GM12878 (cell line): ENCODE results near the gene PBRM1. TPM values are rescaled to one million over a fixed set of nuclear protein-coding genes. Genes with fewer than 3 reads are reported as not detected.

Experiments used
- ATAC-seq: fragments of 200-7000 bp; cut with Tn5 transposase; 3 replicates; pipeline ENCODE4 v1.9.1; 2020; ENCODE audit warnings: mild to moderate bottlenecking, moderate library complexity
- BruUV-seq: library from RNA; stranded (reverse); fragments of 400-500 nt; replicated peaks from 2 replicates; lab custom pipeline; 2021; lab: Mats Ljungman, UMichigan
- CTCF ChIA-PET: fragments of 300-600 bp; sonication (Branson Sonifier 250); formaldehyde crosslinking; extraction: SDS; loops from one replicate; lab custom pipeline; 2021; ENCODE audit warnings: inconsistent platforms; lab: Yijun Ruan, JAX
- POLR2A ChIA-PET: fragments of 350-600 bp; formaldehyde crosslinking; extraction: SDS; loops from one replicate; lab custom pipeline; 2021; ENCODE audit warnings: inconsistent platforms; lab: Charles Lee
- RAD21 ChIA-PET: fragments of 300-600 bp; sonication (Branson Sonifier 250); formaldehyde crosslinking; loops from one replicate; lab custom pipeline; 2023; ENCODE audit warnings: antibody characterized with exemption; ENCODE audit not compliant: unreplicated experiment; lab: Charles Lee
- SMC1A ChIA-PET: fragments of 300-600 bp; sonication (Branson Sonifier 250); formaldehyde crosslinking; loops from one replicate; lab custom pipeline; 2023; ENCODE audit not compliant: unreplicated experiment, uncharacterized antibody; lab: Charles Lee
- DNase-seq: peaks from one replicate; pipeline ENCODE4 v3.0.0-alpha.2; 2011; ENCODE audit warnings: low read depth, low spot score
- FAIRE-seq: peaks from 3 replicates; lab custom pipeline; 2011; peaks lifted over from hg19 to GRCh38; lab: Jason Lieb, UNC
- H2AFZ ChIP-seq: 2 replicates; pipeline ENCODE4 v1.6.0; 2011; ENCODE audit warnings: low read depth, low read length, control low read depth; ENCODE audit not compliant: control insufficient read depth
- H3K27ac ChIP-seq: 2 replicates; pipeline ENCODE4 v1.5.1; 2011; ENCODE audit warnings: control low read depth; ENCODE audit not compliant: control insufficient read depth, insufficient read depth
- H3K27me3 ChIP-seq, 2 experiments: replicated peaks in 1 of 2; 2 replicates each; pipeline versions ENCODE4 v1.6.0 to v1.6.1; 2011; ENCODE audit warnings: low read length in 1 of 2; ENCODE audit not compliant: control insufficient read depth in 2 of 2, insufficient read depth in 2 of 2
- H3K36me3 ChIP-seq, 2 experiments: 2 replicates each; pipeline ENCODE4 v1.5.1; 2011; ENCODE audit warnings: low read length in 1 of 2; ENCODE audit not compliant: control insufficient read depth in 2 of 2, insufficient read depth in 2 of 2
- H3K4me1 ChIP-seq: 2 replicates; pipeline ENCODE4 v1.6.1; 2011; ENCODE audit warnings: mild to moderate bottlenecking, low read length, moderate library complexity, mixed read lengths; ENCODE audit not compliant: control insufficient read depth, insufficient read depth
- H3K4me2 ChIP-seq: 2 replicates; pipeline ENCODE4 v1.6.0; 2011; ENCODE audit warnings: control low read depth; ENCODE audit not compliant: control insufficient read depth, insufficient read depth
- H3K4me3 ChIP-seq: fragments of 200-600 bp; sonication (generic); 2 replicates; pipeline ENCODE4 v1.5.1; 2016
- H3K79me2 ChIP-seq: 2 replicates; pipeline ENCODE4 v1.6.0; 2011; ENCODE audit warnings: low read length; ENCODE audit not compliant: control insufficient read depth, insufficient read depth
- H3K9ac ChIP-seq: 2 replicates; pipeline ENCODE4 v1.8.0; 2011; ENCODE audit warnings: low read length, control low read depth, mixed read lengths; ENCODE audit not compliant: control insufficient read depth, insufficient read depth
- H3K9me3 ChIP-seq: replicated peaks from 3 replicates; pipeline ENCODE4 v1.5.1; 2011; ENCODE audit warnings: mild to moderate bottlenecking, low read length; ENCODE audit not compliant: control insufficient read depth, insufficient read depth
- H4K20me1 ChIP-seq: 2 replicates; pipeline ENCODE4 v1.6.0; 2011; ENCODE audit not compliant: control insufficient read depth, insufficient read depth
- CBFB ChIP-seq: IDR thresholded peaks from 2 replicates; pipeline ENCODE4 v1.6.1; 2016; ENCODE audit warnings: antibody characterized with exemption, low read depth
- ELK1 ChIP-seq: IDR thresholded peaks from 2 replicates; pipeline ENCODE4 v1.6.1; 2012; ENCODE audit warnings: low read depth, low read length, improper control_type of control experiment
- EP300 ChIP-seq, 2 experiments: fragments of 150-350 bp in 1 of 2; IDR thresholded peaks; 2 replicates each; pipeline ENCODE4 v1.6.1; 2011 to 2012; ENCODE audit warnings: low read depth in 2 of 2, low read length in 2 of 2, borderline replicate concordance in 1 of 2, improper control_type of control experiment in 1 of 2, inconsistent platforms in 1 of 2; ENCODE audit not compliant: control insufficient read depth in 1 of 2
- GATAD2B ChIP-seq: fragments of 450-650 bp; conservative IDR thresholded peaks from 2 replicates; pipeline ENCODE4 v1.6.1; 2017; ENCODE audit warnings: low read depth, mild to moderate bottlenecking, moderate library complexity
- MXI1 ChIP-seq: fragments of 150-350 bp; IDR thresholded peaks from 2 replicates; pipeline ENCODE4 v1.6.1; 2011; ENCODE audit warnings: low read depth, mild to moderate bottlenecking, inconsistent platforms, low read length, improper control_type of control experiment
- PAX8 ChIP-seq: fragments of 450-650 bp; IDR thresholded peaks from 2 replicates; pipeline ENCODE4 v1.6.1; 2017; ENCODE audit warnings: mild to moderate bottlenecking, moderate library complexity
- PML ChIP-seq: IDR thresholded peaks from 2 replicates; pipeline ENCODE4 v1.6.1; 2012; ENCODE audit warnings: low read length, inconsistent platforms
- SMARCA5 ChIP-seq: fragments of 450-650 bp; IDR thresholded peaks from 2 replicates; pipeline ENCODE4 v1.6.1; 2017; ENCODE audit warnings: mild to moderate bottlenecking
- TCF12 ChIP-seq: IDR thresholded peaks from 2 replicates; pipeline ENCODE4 v1.6.1; 2011; ENCODE audit warnings: low read depth, mild to moderate bottlenecking, low read length
- USF1 ChIP-seq: IDR thresholded peaks from 2 replicates; pipeline ENCODE4 v1.6.1; 2011; ENCODE audit warnings: borderline replicate concordance, low read depth, mild to moderate bottlenecking, moderate library complexity, mixed read lengths, low read length; ENCODE audit not compliant: insufficient read depth; ENCODE audit errors: extremely low read length
- WGBS: methylation state at CpG from one replicate; pipeline ENCODE4 v1.1.6; 2016; ENCODE audit warnings: low lambda C conversion rate; ENCODE audit not compliant: insufficient replicate concordance, insufficient coverage; ENCODE audit errors: missing lambda C conversion rate; 5-methylcytosine and 5-hydroxymethylcytosine counted together
- in situ Hi-C: fragments of 300-500 bp; cut with MboI; formaldehyde crosslinking; loops from 9 replicates; pipeline ENCODE4 v1.14.3; 2018; ENCODE audit warnings: mixed read lengths
- intact Hi-C: fragments of 100-400 bp; cut with micrococcal nuclease; formaldehyde crosslinking; loops from one replicate; pipeline ENCODE4 v1.14.2; 2022; ENCODE audit not compliant: unreplicated experiment
- polyA plus RNA-seq, 11 experiments: library from polyadenylated mRNA; depleted of rRNA in 4 of 11; unstranded in 6 of 11; stranded (reverse) in 5 of 11; fragments of >200 nt; fragmentation: Nextera tagmentation in 4 of 11; fragmentation: Illumina TruSeq in 1 of 11; extraction: Ambion mirVana in 4 of 11; extraction: Trizol in 1 of 11; gene quantifications; 1 replicate in 1 of 11; 2 replicates in 10 of 11; pipeline versions ENCODE4 v1.2.1 to v1.2.3, GENCODE V29; 2011 to 2016; ENCODE audit warnings: inconsistent platforms in 2 of 11, missing spikeins in 2 of 11, low read depth in 1 of 11
- total RNA-seq, 4 experiments: library from RNA; depleted of rRNA in 3 of 4; stranded (reverse); fragments of >200 nt in 3 of 4; fragmentation: Illumina TruSeq in 1 of 4; extraction: Trizol in 1 of 4; gene quantifications; 2 replicates each; pipeline versions ENCODE4 v1.2.1 to v1.2.3, GENCODE V29; 2013 to 2021
- TF ChIP-seq, protein P1 (sequence below): IDR thresholded peaks from 2 replicates; pipeline ENCODE4 v1.6.1; 2011; ENCODE audit warnings: borderline replicate concordance, low read depth, mild to moderate bottlenecking, moderate library complexity, low read length; ENCODE audit not compliant: insufficient read depth, poor library complexity, severe bottlenecking
- TF ChIP-seq, protein P2 (sequence below): fragments of 450-650 bp; IDR thresholded peaks from 2 replicates; pipeline ENCODE4 v1.6.1; 2017; ENCODE audit warnings: borderline replicate concordance

The PBRM1 gene
- total and polyA plus RNA-seq, 10 of the 15 experiments (the other 5 are each of a cell fraction or from before 2014, with no cell fraction given): 8.9 to 88.9 (median 39.3) TPM

- Histone ChIP-seq H3K27ac (no peak overlapping the region), H3K9ac (no peak overlapping the region), H3K4me3 (no peak overlapping the region), H3K9me3 (no peaks in the 10 kb centered on the region), H3K27me3 (no peaks in the 10 kb centered on the region), H3K79me2 (no peaks in the 10 kb centered on the region), H3K4me1 (no peaks in the 10 kb centered on the region), H2AFZ (no peak overlapping the region), H3K4me2 (no peak overlapping the region), H4K20me1 (no peaks in the 10 kb centered on the region), H3K36me3 (peaks cover 6 to 31% of the 10 kb centered on the region in 2 experiments)
- FAIRE-seq (no peak), DNase-seq (no peak), ATAC-seq (no peak)
- ChIA-PET CTCF (interaction anchor here (0.6 to 1.3 kb wide), 3 partner anchors 10 to 94 kb away, joined by 3 read pairs; no protein-coding TSS in a partner anchor), SMC1A (interaction anchor here (0.6 to 1.9 kb wide), 3 partner anchors 14 to 20 kb away, joined by 3 to 6 read pairs (median 4); no protein-coding TSS in a partner anchor), POLR2A (interaction anchor here (0.6 kb wide), 1 partner anchor 80 kb away, joined by 4 read pairs; no protein-coding TSS in a partner anchor), RAD21 (no interaction called here)
- intact Hi-C loops: no loop called here
- TF ChIP-seq CBFB (no peak), PML (no peak), PAX8 (no peak), ELK1 (no peak), USF1 (no peak), SMARCA5 (no peak), EP300 (IDR thresholded peaks at IDR 0.05; ENCODE audit: borderline replicate concordance in 1 of 2, control insufficient read depth in 1 of 2, low read depth in 2 of 2, low read length in 2 of 2) (no peak), GATAD2B (no peak), TCF12 (no peak), MXI1 (no peak)
- TF ChIP-seq, protein P1, sequence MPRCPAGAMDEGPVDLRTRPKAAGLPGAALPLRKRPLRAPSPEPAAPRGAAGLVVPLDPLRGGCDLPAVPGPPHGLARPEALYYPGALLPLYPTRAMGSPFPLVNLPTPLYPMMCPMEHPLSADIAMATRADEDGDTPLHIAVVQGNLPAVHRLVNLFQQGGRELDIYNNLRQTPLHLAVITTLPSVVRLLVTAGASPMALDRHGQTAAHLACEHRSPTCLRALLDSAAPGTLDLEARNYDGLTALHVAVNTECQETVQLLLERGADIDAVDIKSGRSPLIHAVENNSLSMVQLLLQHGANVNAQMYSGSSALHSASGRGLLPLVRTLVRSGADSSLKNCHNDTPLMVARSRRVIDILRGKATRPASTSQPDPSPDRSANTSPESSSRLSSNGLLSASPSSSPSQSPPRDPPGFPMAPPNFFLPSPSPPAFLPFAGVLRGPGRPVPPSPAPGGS: no peak
- TF ChIP-seq, protein P2, sequence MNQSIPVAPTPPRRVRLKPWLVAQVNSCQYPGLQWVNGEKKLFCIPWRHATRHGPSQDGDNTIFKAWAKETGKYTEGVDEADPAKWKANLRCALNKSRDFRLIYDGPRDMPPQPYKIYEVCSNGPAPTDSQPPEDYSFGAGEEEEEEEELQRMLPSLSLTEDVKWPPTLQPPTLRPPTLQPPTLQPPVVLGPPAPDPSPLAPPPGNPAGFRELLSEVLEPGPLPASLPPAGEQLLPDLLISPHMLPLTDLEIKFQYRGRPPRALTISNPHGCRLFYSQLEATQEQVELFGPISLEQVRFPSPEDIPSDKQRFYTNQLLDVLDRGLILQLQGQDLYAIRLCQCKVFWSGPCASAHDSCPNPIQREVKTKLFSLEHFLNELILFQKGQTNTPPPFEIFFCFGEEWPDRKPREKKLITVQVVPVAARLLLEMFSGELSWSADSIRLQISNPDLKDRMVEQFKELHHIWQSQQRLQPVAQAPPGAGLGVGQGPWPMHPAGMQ: no peak
- 75% methylated on average over 4 of the region's 4 CpGs for WGBS
- in situ Hi-C loops: no loop called here
- BruUV-seq: no TSS peak
Observed at GRCh38 chr3:52561028-52561747, 124.5 kb downstream of the PBRM1 start.
